Ectodermal cell (in vitro differentiated cells): ENCODE results near the gene HERC5.

Source experiments
- H3K27ac ChIP-seq: 2 replicates; pipeline ENCODE4 v1.7.0; 2013; ENCODE audit warnings: mild to moderate bottlenecking, low read depth, low read length; ENCODE audit not compliant: insufficient read depth, poor library complexity, severe bottlenecking
- H3K27me3 ChIP-seq: 2 replicates; pipeline ENCODE4 v1.7.0; 2013; ENCODE audit warnings: mild to moderate bottlenecking, low read length; ENCODE audit not compliant: insufficient read depth, control insufficient read depth, poor library complexity, severe bottlenecking
- H3K36me3 ChIP-seq: one replicate; pipeline ENCODE4 v1.7.0; 2013; ENCODE audit warnings: low read length; ENCODE audit not compliant: control insufficient read depth, insufficient read depth
- H3K4me1 ChIP-seq: one replicate; pipeline ENCODE4 v1.7.0; 2013; ENCODE audit warnings: low read length; ENCODE audit not compliant: control insufficient read depth, insufficient read depth
- H3K4me3 ChIP-seq: 2 replicates; pipeline ENCODE4 v1.7.0; 2013; ENCODE audit warnings: low read depth, low read length, control low read depth; ENCODE audit not compliant: insufficient read depth
- H3K9me3 ChIP-seq: 2 replicates; pipeline ENCODE4 v1.7.0; 2013; ENCODE audit warnings: mild to moderate bottlenecking, low read length, moderate library complexity; ENCODE audit not compliant: control insufficient read depth
- WGBS, 2 experiments: methylation state at CpG; one replicate each; pipeline ENCODE4 v1.1.7; 2013; ENCODE audit warnings: missing lambda C conversion rate in 2 of 2; 5-methylcytosine and 5-hydroxymethylcytosine counted together

The HERC5 gene

GRCh38 chr4:88467392-88467791 lies 10.5 kb downstream of the HERC5 start:
- H3K4me3 ChIP-seq: no peak overlapping the region
- H3K36me3 ChIP-seq: no peaks in the 10 kb centered on the region
- 91 to 92% methylated on average over 2 of the region's 2 CpGs for WGBS, 2 experiments
- no peak overlapping the region for H3K27ac ChIP-seq
- no peaks in the 10 kb centered on the region for H3K4me1 ChIP-seq
- H3K27me3 ChIP-seq: no peaks in the 10 kb centered on the region
- no peaks in the 10 kb centered on the region for H3K9me3 ChIP-seq

GRCh38 chr4:88477229-88477860 lies 20.4 kb downstream of the HERC5 start:
- WGBS, 2 experiments: 85 to 88% methylated on average over 2 to 4 of the region's 5 CpGs
- Histone ChIP-seq H3K27me3 (no peaks in the 10 kb centered on the region), H3K4me3 (no peak overlapping the region), H3K4me1 (no peaks in the 10 kb centered on the region), H3K9me3 (no peaks in the 10 kb centered on the region), H3K27ac (no peak overlapping the region), H3K36me3 (no peaks in the 10 kb centered on the region)

- Histone ChIP-seq H3K36me3 (no peaks in the 10 kb centered on the region), H3K4me3 (no peak overlapping the region), H3K4me1 (no peaks in the 10 kb centered on the region), H3K27ac (no peak overlapping the region), H3K27me3 (no peaks in the 10 kb centered on the region), H3K9me3 (no peaks in the 10 kb centered on the region)
- 100% methylated on average over 1 to 2 of the region's 2 CpGs for WGBS, 2 experiments
These were observed 21.3 kb downstream of the HERC5 start for GRCh38 chr4:88478247-88478646.

GRCh38 chr4:88481537-88481936 lies 24.6 kb downstream of the HERC5 start:
- 95 to 100% methylated on average over 1 of the region's 1 CpG for WGBS, 2 experiments
- H3K36me3 ChIP-seq: no peaks in the 10 kb centered on the region
- H3K4me3 ChIP-seq: no peak overlapping the region

GRCh38 chr4:88489100-88489761 lies 32.3 kb downstream of the HERC5 start:
- Histone ChIP-seq H3K36me3 (no peaks in the 10 kb centered on the region), H3K27ac (no peak overlapping the region), H3K4me1 (no peaks in the 10 kb centered on the region), H3K9me3 (no peaks in the 10 kb centered on the region), H3K27me3 (no peaks in the 10 kb centered on the region), H3K4me3 (no peak overlapping the region)
- 89 to 95% methylated on average over 4 of the region's 4 CpGs for WGBS, 2 experiments

More at GRCh38 chr4:88481537-88481936, 24.6 kb downstream of the HERC5 start:
- H3K27me3 ChIP-seq: no peaks in the 10 kb centered on the region
- no peak overlapping the region for H3K27ac ChIP-seq
- H3K4me1 ChIP-seq: no peaks in the 10 kb centered on the region
- H3K9me3 ChIP-seq: no peaks in the 10 kb centered on the region

- Histone ChIP-seq H3K27ac (no peak overlapping the region), H3K36me3 (no peaks in the 10 kb centered on the region), H3K9me3 (no peaks in the 10 kb centered on the region), H3K4me3 (no peak overlapping the region), H3K27me3 (no peaks in the 10 kb centered on the region), H3K4me1 (no peaks in the 10 kb centered on the region)
- whole genome bisulfite sequencing, 2 experiments: 89 to 93% methylated on average over 2 of the region's 2 CpGs
These were observed 41.0 kb downstream of the HERC5 start for GRCh38 chr4:88497859-88498409.

GRCh38 chr4:88503344-88503743 lies 46.4 kb downstream of the HERC5 start:
- H3K4me3 ChIP-seq: no peak overlapping the region
- 94% methylated on average over 2 of the region's 2 CpGs; no CpG with 5 or more reads in 1 of the 2 experiments for WGBS, 2 experiments
- H3K9me3 ChIP-seq: no peaks in the 10 kb centered on the region
- H3K27ac ChIP-seq: no peak overlapping the region
- H3K4me1 ChIP-seq: no peaks in the 10 kb centered on the region
- H3K36me3 ChIP-seq: no peaks in the 10 kb centered on the region
- H3K27me3 ChIP-seq: no peaks in the 10 kb centered on the region

- H3K4me3 ChIP-seq: no peak overlapping the region
- H3K27me3 ChIP-seq: no peaks in the 10 kb centered on the region
- WGBS, 2 experiments: 97 to 100% methylated on average over 1 to 3 of the region's 3 CpGs
- no peaks in the 10 kb centered on the region for H3K4me1 ChIP-seq
- no peaks in the 10 kb centered on the region for H3K36me3 ChIP-seq
- no peaks in the 10 kb centered on the region for H3K9me3 ChIP-seq
- H3K27ac ChIP-seq: no peak overlapping the region
These were observed 54.3 kb downstream of the HERC5 start for GRCh38 chr4:88511236-88511635.

GRCh38 chr4:88514557-88515511 lies 57.9 kb downstream of the HERC5 start:
- H3K4me1 ChIP-seq: no peaks in the 10 kb centered on the region
- no peak overlapping the region for H3K4me3 ChIP-seq
- H3K27me3 ChIP-seq: no peaks in the 10 kb centered on the region
- H3K36me3 ChIP-seq: no peaks in the 10 kb centered on the region
- no peaks in the 10 kb centered on the region for H3K9me3 ChIP-seq
- WGBS, 2 experiments: 90 to 93% methylated on average over 8 of the region's 8 CpGs
- no peak overlapping the region for H3K27ac ChIP-seq

GRCh38 chr4:88516746-88517145 lies 59.8 kb downstream of the HERC5 start:
- WGBS, 2 experiments: 93 to 96% methylated on average over 3 of the region's 3 CpGs
- no peaks in the 10 kb centered on the region for H3K36me3 ChIP-seq
- no peaks in the 10 kb centered on the region for H3K4me1 ChIP-seq
- H3K27ac ChIP-seq: no peak overlapping the region
- no peak overlapping the region for H3K4me3 ChIP-seq
- H3K27me3 ChIP-seq: no peaks in the 10 kb centered on the region
- no peaks in the 10 kb centered on the region for H3K9me3 ChIP-seq
